ENCODE measurements around the gene PLEKHG2. TPM values are rescaled to one million over a fixed set of nuclear protein-coding genes. Genes with fewer than 3 reads are reported as not detected.
A peak's percentile ranks its signal among the peaks of the same experiment; 100 is the strongest.

Gene PLEKHG2
- total and polyA plus RNA-seq, 9 of the 15 experiments (the other 6 are each of a cell fraction or from before 2014, with no cell fraction given) = 0.98 to 45.7 (median 9.8) TPM

- TF ChIP-seq GMEB1 (CRISPR knock-in tag; IDR thresholded peaks at IDR 0.05) (no peak), ELK3 (CRISPR knock-in tag; IDR thresholded peaks at IDR 0.05) (no peak), RBFOX2 (IDR thresholded peaks at IDR 0.05; ENCODE audit: low read depth, low read length) (peak; percentile 55)
These were observed 2.9 kb downstream of the PLEKHG2 start (continued) for GRCh38 chr19:39415111-39416046.
